Fibroblast of mammary gland (primary cell): Measurements from ENCODE around the gene CEP112.

ENCODE experiments used
- DNase-seq: peaks from one replicate; pipeline ENCODE4 v3.0.0-alpha.2; 2010; ENCODE audit warnings: low read depth
- H3K4me3 ChIP-seq: 2 replicates; pipeline ENCODE4 v1.5.1; 2011; ENCODE audit warnings: low read depth, mild to moderate bottlenecking, low read length, moderate library complexity; ENCODE audit not compliant: control insufficient read depth
- CTCF ChIP-seq: conservative IDR thresholded peaks from 2 replicates; pipeline ENCODE4 v1.5.1; 2011; ENCODE audit warnings: low read depth, low read length, inconsistent platforms; ENCODE audit not compliant: control insufficient read depth, insufficient read depth

The CEP112 gene

GRCh38 chr17:65609749-65610148, 582.2 kb downstream of the CEP112 start:
- no peak overlapping the region for H3K4me3 ChIP-seq
- DNase-seq, result no peak
- TF ChIP-seq CTCF, result no peak

- no peak for DNase-seq
Observed at GRCh38 chr17:65609286-65609685, 582.6 kb downstream of the CEP112 start.

GRCh38 chr17:65604070-65604469, 587.9 kb downstream of the CEP112 start:
- DNase-seq, result no peak
- H3K4me3 ChIP-seq, result no peak overlapping the region
- TF ChIP-seq CTCF, result no peak

More at GRCh38 chr17:65609286-65609685, 582.6 kb downstream of the CEP112 start:
- no peak for TF ChIP-seq CTCF
- no peak overlapping the region for H3K4me3 ChIP-seq

- H3K4me3 ChIP-seq, result no peak overlapping the region
- DNase-seq, result no peak
- TF ChIP-seq CTCF, result no peak
Observed at GRCh38 chr17:65601881-65602280, 590.1 kb downstream of the CEP112 start.

GRCh38 chr17:65601145-65601544, 590.8 kb downstream of the CEP112 start:
- TF ChIP-seq CTCF, result no peak
- no peak overlapping the region for H3K4me3 ChIP-seq
- DNase-seq, result no peak

- TF ChIP-seq CTCF, result no peak
Observed at GRCh38 chr17:65600518-65600917, 591.4 kb downstream of the CEP112 start.

GRCh38 chr17:65599650-65600049, 592.3 kb downstream of the CEP112 start:
- DNase-seq, result no peak
- no peak for TF ChIP-seq CTCF
- H3K4me3 ChIP-seq, result no peak overlapping the region

More at GRCh38 chr17:65600518-65600917, 591.4 kb downstream of the CEP112 start:
- H3K4me3 ChIP-seq, result no peak overlapping the region
- no peak for DNase-seq
